ENCODE results near the gene TMPRSS7.

- TF ChIP-seq, protein P1, sequence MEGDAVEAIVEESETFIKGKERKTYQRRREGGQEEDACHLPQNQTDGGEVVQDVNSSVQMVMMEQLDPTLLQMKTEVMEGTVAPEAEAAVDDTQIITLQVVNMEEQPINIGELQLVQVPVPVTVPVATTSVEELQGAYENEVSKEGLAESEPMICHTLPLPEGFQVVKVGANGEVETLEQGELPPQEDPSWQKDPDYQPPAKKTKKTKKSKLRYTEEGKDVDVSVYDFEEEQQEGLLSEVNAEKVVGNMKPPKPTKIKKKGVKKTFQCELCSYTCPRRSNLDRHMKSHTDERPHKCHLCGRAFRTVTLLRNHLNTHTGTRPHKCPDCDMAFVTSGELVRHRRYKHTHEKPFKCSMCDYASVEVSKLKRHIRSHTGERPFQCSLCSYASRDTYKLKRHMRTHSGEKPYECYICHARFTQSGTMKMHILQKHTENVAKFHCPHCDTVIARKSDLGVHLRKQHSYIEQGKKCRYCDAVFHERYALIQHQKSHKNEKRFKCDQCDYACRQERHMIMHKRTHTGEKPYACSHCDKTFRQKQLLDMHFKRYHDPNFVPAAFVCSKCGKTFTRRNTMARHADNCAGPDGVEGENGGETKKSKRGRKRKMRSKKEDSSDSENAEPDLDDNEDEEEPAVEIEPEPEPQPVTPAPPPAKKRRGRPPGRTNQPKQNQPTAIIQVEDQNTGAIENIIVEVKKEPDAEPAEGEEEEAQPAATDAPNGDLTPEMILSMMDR (IDR thresholded peaks at IDR 0.05) = no peak
- TF ChIP-seq POLR2AphosphoS5 (IDR thresholded peaks at IDR 0.05; ENCODE audit: low read depth, low read length) = no peak
Observed at GRCh38 chr3:112115161-112115739, 80.7 kb downstream of the TMPRSS7 start.
